Skin of body (tissue), 2 donors: ENCODE data around the gene NXPE2. TPM values are rescaled to one million over a fixed set of nuclear protein-coding genes. Genes with fewer than 3 reads are reported as not detected.
"Not testable (repeated sequence)": the region's sequence is repeated elsewhere in the genome, so short reads cannot be mapped to it uniquely, and the experiment has no call there.

Experiments used
- DNase-seq: peaks from one replicate; lab custom pipeline; 2025; lab: John Stamatoyannopoulos, UW
- total RNA-seq: library from RNA; depleted of rRNA; stranded (reverse); fragments of >200 nt; gene quantifications from one replicate; pipeline ENCODE4 v1.2.3, GENCODE V29; 2014

NXPE2 gene
- 0.20 TPM for total RNA-seq

- DNase-seq = no peak
These were observed at the start of gene NXPE2 for GRCh38 chr11:114678125-114679036. Gene NXPE2 (plus strand): TSS chr11:114678527. CDS start chr11:114678576, 49 bp downstream.

DNA sequence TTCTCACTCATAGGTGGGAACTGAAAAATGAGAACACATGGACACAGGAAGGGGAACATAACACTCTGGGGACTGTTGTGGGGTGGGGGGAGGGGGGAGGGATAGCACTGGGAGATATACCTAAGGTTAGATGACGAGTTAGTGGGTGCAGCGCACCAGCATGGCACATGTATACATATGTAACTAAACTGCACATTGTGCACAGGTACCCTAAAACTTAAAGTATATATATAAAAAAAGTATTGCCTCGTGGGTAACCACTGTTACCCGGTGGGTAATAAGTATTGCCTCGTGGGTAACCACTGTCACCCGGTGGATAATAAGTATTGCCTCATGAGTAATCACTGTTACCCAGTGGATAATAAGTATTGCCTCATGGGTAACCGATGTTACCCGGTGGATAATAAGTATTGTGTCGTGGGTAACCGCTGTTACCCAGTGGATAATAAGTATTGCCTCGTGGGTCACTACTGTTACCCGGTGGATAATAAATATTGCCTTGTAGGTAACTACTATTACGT lies 46.8 kb upstream of the NXPE2 start:
- not testable (repeated sequence) for DNase-seq

DNA sequence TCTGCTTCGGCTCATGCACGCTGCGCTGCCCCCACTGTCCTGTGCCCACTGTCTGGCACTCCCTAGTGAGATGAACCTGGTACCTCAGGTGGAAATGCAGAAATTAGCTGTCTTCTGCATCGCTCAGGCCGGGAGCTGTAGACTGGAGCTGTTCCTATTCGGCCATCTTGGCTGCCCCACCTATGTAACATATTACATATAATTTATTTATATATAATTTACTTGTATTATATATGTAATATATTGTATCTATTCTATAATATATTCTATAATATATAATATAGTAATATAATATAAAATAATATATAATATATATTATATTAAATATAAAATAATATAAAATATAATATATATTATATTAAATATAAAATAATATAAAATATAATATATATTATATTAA lies 38.9 kb upstream of the NXPE2 start:
- not testable (repeated sequence) for DNase-seq

- no peak for DNase-seq
These were observed 27.7 kb upstream of the NXPE2 start for GRCh38 chr11:114650661-114651060.

- DNase-seq = no peak
These were observed 27.1 kb upstream of the NXPE2 start for GRCh38 chr11:114651145-114651718.

DNA sequence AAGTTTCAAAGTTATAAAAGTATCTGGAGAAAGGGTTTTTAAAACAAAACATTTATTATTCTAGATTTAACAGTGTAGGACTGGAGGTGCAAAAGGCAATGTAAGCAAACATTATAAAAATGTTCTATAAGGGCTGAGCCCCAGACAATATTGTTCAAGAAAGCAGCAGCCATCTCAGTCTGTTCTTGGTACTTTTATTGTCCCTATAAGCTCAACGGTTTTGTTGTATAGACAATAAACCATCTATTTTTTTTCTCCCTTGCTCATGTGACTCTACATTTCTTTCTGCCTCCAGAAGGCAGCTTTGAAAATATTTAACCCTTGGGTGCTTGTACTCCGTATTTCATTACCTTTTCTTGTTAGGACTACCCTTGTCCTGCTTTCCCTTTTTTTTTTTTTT lies 25.2 kb upstream of the NXPE2 start:
- DNase-seq = no peak

DNA sequence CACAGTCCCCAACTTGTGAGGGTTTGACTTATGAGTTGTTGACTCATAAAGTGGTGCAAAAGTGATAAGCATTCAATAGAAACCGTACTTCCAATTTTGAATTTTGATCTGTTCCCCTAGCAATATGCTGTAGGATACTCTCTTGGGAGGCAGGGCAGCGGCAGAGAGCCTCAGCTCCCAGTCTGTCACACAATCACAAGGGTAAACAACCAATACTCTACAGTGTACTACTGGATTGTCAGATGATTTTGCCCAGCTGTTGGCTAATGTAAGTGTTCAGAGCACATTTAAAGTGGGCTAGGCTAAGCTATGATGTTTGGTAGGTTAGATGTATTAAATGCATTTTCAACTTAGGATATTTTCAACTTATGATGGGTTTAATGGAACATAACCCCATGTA lies 13.7 kb upstream of the NXPE2 start:
- DNase-seq = no peak

- no peak for DNase-seq
These were observed 11.6 kb upstream of the NXPE2 start for GRCh38 chr11:114666760-114667159.

DNA sequence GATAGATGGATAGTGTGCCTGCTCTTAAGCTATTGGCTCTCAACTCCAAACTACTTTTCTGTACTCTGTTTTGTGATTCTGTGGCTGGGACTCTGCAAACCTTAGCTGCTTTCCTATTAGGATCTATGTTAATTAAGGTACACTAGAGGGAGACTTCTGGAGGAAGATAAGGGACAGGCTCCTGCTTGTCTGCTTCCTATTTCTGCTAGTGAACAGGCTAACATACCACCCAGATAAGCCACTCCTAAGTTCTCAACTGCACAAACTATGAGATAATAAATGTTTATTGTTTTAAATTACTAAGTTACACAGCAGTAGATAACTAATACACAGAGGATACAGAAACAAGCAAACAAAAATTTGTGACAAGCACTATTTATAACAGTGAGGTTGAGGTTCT lies 10.2 kb upstream of the NXPE2 start:
- DNase-seq = no peak

DNA sequence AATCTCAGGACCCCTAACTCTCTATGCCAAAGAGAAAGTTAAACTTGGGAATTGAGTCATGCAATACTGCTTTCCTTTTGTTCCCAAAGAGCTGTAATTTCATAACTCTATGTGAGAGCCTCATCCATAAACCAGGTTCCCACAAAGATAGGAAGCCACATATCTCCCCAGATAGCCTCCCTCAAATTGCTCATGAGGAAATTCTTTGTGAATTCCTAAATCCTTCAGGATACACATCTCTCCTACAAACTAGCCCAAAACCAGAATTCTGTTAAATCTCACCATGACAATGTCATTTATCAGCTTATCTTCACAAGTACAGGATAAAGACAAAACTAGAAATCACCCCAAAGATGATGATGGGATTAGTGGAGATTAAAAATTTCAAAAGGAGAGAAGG lies 4.7 kb upstream of the NXPE2 start:
- no peak for DNase-seq

- no peak for DNase-seq
These were observed 1.2 kb downstream of the NXPE2 start for GRCh38 chr11:114679505-114679904.

GRCh38 chr11:114683007-114683406 lies 4.7 kb downstream of the NXPE2 start:
- no peak for DNase-seq

- DNase-seq = no peak
These were observed 6.3 kb downstream of the NXPE2 start for GRCh38 chr11:114684636-114685035.

GRCh38 chr11:114685097-114685496 lies 6.8 kb downstream of the NXPE2 start:
- DNase-seq = no peak

DNA sequence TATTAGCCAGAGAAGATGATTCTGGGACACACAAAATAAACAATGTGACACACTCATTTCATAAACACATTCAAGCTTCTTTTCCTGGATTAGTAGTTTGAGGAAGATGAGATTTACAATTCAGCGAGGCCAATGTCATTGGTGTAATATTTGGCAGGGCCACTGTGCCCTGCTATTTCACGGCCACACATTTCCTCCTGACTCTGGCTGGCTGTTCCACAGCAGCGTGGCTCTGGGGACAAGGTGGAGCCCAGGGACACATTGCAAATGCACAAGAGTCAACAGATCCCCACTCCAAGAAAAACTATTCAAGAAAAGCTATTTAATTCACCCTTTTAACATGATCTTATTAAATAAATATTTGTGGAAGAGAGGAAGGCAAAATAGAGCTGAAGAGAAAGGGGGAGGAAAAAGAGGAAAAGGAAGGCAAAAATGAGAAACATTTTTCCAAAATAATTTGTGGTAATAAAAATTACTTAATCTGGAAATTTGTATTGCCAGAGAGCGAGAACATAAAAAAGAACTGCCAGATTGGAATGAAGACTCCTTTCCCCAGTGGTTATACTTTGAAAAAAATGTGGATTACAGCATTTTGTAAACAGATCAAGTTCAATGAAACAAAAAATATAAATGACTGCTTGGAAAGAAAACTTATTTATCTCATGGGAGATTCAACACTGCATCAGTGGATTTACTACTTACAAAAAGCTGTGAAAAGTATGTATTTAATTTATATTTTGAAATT lies 27.1 kb downstream of the NXPE2 start:
- no peak for DNase-seq

DNA sequence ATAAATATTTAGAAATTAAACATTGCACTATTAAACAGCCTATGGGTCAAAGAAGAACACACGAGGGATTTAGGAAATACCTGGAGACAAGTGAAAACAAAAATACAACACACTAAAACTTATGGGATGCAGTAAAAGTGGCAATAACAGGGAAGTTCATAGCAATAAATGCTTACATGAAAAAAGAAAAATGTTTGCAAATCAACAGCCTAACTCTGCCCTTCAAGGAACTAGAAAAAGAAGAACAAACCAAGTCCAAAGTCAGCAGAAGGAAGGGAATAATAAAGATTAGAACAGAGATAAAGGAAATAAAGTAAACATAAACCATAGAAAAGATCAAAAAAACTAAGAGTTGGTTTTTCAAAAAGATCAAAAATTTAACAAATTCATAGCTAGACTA lies 31.6 kb downstream of the NXPE2 start:
- no peak for DNase-seq

GRCh38 chr11:114713756-114714155 lies 35.4 kb downstream of the NXPE2 start:
- DNase-seq = peak; percentile 55

DNA sequence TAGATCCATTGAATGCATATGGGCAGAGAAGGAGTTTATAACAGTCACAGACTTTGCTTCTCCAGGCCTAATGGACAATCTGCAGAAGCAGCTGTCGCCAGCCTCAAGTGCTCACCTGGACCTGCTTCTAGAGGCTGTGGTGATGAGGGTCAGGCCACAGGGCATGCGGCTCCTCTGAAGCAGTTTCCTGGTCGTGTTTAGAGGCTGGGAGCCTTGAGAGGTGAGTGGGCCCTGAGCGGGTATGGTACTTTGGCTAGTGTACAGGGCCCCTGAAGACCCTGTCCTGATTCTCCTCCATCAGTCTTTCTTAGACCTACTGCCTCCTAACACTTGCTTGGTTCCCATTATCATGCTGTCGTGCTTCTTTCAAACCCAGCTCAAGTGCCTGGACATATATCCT lies 41.2 kb downstream of the NXPE2 start:
- DNase-seq = no peak

DNA sequence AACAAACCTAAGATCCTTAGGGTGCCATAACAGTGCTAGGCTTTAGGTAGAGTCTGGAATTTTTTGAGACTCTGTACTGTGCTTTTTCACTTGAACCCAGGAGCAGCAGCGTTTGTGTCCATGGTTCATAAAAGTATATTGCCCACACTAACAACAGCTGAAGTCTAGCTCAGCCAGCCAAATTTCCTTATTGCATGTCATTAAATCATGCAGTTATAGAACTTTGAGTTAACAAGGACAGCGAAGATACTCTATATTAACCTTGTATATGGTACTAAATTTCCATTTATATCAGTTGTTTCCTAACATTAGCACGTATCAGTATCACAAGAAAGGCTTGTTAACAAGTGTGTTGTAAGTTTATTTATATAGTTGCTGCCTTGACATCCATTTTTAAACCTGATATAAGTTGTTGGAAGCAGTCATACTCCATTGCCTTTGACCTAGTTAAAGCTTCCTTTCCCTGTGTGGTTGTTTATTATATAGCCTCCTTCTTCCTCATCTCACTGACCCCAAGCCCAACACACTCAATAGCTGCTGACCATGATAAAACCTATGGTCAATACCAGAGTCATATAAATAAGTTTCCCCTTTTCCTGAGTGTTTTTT lies 46.7 kb downstream of the NXPE2 start:
- no peak for DNase-seq

- no peak for DNase-seq
These were observed 47.3 kb downstream of the NXPE2 start for GRCh38 chr11:114725623-114726022.

DNA sequence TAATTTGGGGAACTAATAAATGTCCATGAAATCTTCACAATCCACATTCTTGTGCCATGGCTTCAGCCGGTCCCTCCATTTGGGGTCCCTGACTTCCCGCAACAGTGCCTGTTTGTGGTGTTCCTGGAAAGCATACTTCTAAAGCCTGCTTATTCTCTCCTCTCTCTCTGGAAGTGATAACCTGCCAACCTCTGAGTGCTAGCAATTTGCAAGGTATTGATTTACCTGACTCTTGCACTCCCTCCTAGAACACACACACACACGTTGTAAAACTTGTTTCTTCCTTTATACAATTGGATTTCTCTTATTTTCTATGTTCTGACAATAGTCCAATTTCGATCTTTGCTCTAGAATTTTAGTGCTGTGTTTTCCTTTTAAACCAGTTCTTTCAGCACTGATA lies 58.5 kb downstream of the NXPE2 start:
- DNase-seq = no peak

DNA sequence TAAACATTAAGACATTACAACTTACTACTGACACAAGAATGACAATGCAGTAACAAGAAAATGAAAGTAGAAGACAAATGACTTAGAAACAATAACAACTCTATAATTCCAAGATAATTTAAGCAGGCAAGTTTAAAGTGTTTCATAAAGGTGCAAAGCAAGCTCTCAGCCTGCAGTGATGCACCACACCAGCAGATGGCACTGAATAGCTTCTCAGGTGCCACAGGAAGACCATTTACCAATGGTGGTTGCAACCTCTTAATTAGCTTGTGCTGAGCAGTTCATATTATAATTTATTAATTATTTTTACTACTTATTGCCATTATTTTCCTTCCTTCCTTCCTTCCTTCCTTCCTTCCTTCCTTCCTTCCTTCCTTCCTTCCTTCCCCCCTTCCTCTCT lies 60.6 kb downstream of the NXPE2 start:
- DNase-seq = no peak
